Prostate gland (tissue), 2 donors: ENCODE data around the gene TNNC1. TPM values are rescaled to one million over a fixed set of nuclear protein-coding genes. Genes with fewer than 3 reads are reported as not detected.

ENCODE experiments used
- DNase-seq: peaks from one replicate; pipeline ENCODE4 v3.0.0-alpha.2; 2019; ENCODE audit warnings: low spot score
- H3K27ac ChIP-seq, 2 donors: fragments of 200-600 bp; sonication (generic); 2 replicates each; pipeline ENCODE4 v1.5.1; 2017 to 2019
- H3K27me3 ChIP-seq: fragments of 200-600 bp; sonication (generic); replicated peaks from 2 replicates; pipeline ENCODE4 v1.5.1; 2019; ENCODE audit not compliant: insufficient read depth
- H3K36me3 ChIP-seq, 2 donors: fragments of 200-600 bp; sonication (generic); 1 replicate in 1 of 2; 2 replicates in 1 of 2; pipeline versions ENCODE4 v1.5.1 to v1.8.1; 2017 to 2019
- H3K4me1 ChIP-seq: fragments of 200-600 bp; sonication (generic); replicated peaks from 2 replicates; pipeline ENCODE4 v1.5.1; 2019
- H3K4me3 ChIP-seq, 2 donors: fragments of 200-600 bp; sonication (generic); 2 replicates each; pipeline ENCODE4 v1.5.1; 2017 to 2019
- H3K9me3 ChIP-seq: fragments of 200-600 bp; sonication (generic); 2 replicates; pipeline ENCODE4 v1.5.1; 2017
- CTCF ChIP-seq, 4 experiments: fragments of 200-600 bp in 2 of 4; fragments of 450-650 bp in 2 of 4; sonication (generic) in 2 of 4; IDR thresholded peaks; 1 replicate in 3 of 4; 2 replicates in 1 of 4; pipeline ENCODE4 v1.5.1; 2016 to 2019; ENCODE audit warnings: antibody characterized with exemption in 4 of 4, mild to moderate bottlenecking in 2 of 4, moderate library complexity in 2 of 4
- POLR2A ChIP-seq: fragments of 450-650 bp; IDR thresholded peaks from one replicate; pipeline ENCODE4 v1.6.1; 2016; ENCODE audit warnings: antibody characterized with exemption, mild to moderate bottlenecking
- POLR2AphosphoS5 ChIP-seq: sonication (generic); formaldehyde crosslinking; IDR thresholded peaks from one replicate; pipeline ENCODE4 v1.6.1; 2017; ENCODE audit warnings: antibody characterized with exemption
- WGBS: methylation state at CpG from one replicate; pipeline ENCODE4 v1.1.5; 2018; 5-methylcytosine and 5-hydroxymethylcytosine counted together
- intact Hi-C: fragments of 100-400 bp; cut with DNase I; formaldehyde crosslinking; loops from one replicate; pipeline ENCODE4 v1.14.2; 2022
- total RNA-seq, 2 donors: library from RNA; depleted of rRNA; stranded (reverse); fragments of >200 nt; gene quantifications; one replicate each; pipeline ENCODE4 v1.1.0, GENCODE V29; 2016

TNNC1 gene
- total RNA-seq, 2 donors from 2014 or later, result 2.7 to 109 TPM

- Histone ChIP-seq H3K4me1 (peaks cover 17% of the 10 kb centered on the region), H3K27me3 (no peaks in the 10 kb centered on the region), H3K9me3 (no peaks in the 10 kb centered on the region), H3K36me3 (peaks cover 19 to 20% of the 10 kb centered on the region in 2 donors), H3K4me3 (no peak overlapping the region), H3K27ac (no peak overlapping the region)
- intact Hi-C loops, result no loop called here
- no peak for DNase-seq
- TF ChIP-seq POLR2A (no peak), CTCF (IDR thresholded peaks at IDR 0.05) (no peak)
- 94% methylated on average over 6 of the region's 6 CpGs for WGBS
Observed at GRCh38 chr3:52405066-52405465, 48.8 kb downstream of the TNNC1 start.

GRCh38 chr3:52404391-52404790 is 49.5 kb downstream of the TNNC1 start:
- Histone ChIP-seq H3K27me3 (no peaks in the 10 kb centered on the region), H3K4me3 (no peak overlapping the region), H3K9me3 (no peaks in the 10 kb centered on the region), H3K27ac (no peak overlapping the region), H3K36me3 (peaks cover 19 to 20% of the 10 kb centered on the region in 2 donors), H3K4me1 (peaks cover 17% of the 10 kb centered on the region)
- WGBS, result 89% methylated on average over 10 of the region's 10 CpGs
- no peak for TF ChIP-seq CTCF (IDR thresholded peaks at IDR 0.05)
- TF ChIP-seq POLR2AphosphoS5, result no peak
- no peak for TF ChIP-seq POLR2A
- intact Hi-C loops, result no loop called here
- no peak for DNase-seq

- Histone ChIP-seq H3K4me3 (no peak overlapping the region), H3K36me3 (peaks cover 19 to 20% of the 10 kb centered on the region in 2 donors), H3K4me1 (peaks cover 13% of the 10 kb centered on the region), H3K27ac (no peak overlapping the region), H3K27me3 (no peaks in the 10 kb centered on the region), H3K9me3 (no peaks in the 10 kb centered on the region)
- intact Hi-C loops, result no loop called here
- TF ChIP-seq POLR2A, result no peak
- TF ChIP-seq POLR2AphosphoS5, result no peak
- no peak for TF ChIP-seq CTCF (IDR thresholded peaks at IDR 0.05)
- 85% methylated on average over 3 of the region's 3 CpGs for WGBS
- no peak for DNase-seq
Observed at GRCh38 chr3:52403955-52404354, 49.9 kb downstream of the TNNC1 start.

GRCh38 chr3:52403271-52403841 is 50.5 kb downstream of the TNNC1 start:
- intact Hi-C loops, result no loop called here
- Histone ChIP-seq H3K27ac (no peak overlapping the region), H3K27me3 (no peaks in the 10 kb centered on the region), H3K4me1 (peaks cover 7% of the 10 kb centered on the region), H3K36me3 (peaks cover 19 to 20% of the 10 kb centered on the region in 2 donors), H3K9me3 (no peaks in the 10 kb centered on the region), H3K4me3 (no peak overlapping the region)
- WGBS, result 93% methylated on average over 18 of the region's 19 CpGs
- TF ChIP-seq POLR2A, result no peak
- no peak for TF ChIP-seq POLR2AphosphoS5
- TF ChIP-seq CTCF (IDR thresholded peaks at IDR 0.05), result no peak
- DNase-seq, result no peak

GRCh38 chr3:52402706-52403270 is 51.1 kb downstream of the TNNC1 start:
- Histone ChIP-seq H3K4me3 (no peak overlapping the region), H3K4me1 (peaks cover 5% of the 10 kb centered on the region), H3K27ac (no peak overlapping the region), H3K27me3 (no peaks in the 10 kb centered on the region), H3K9me3 (no peaks in the 10 kb centered on the region), H3K36me3 (peaks cover 19 to 20% of the 10 kb centered on the region in 2 donors)
- TF ChIP-seq CTCF (IDR thresholded peaks at IDR 0.05) (no peak), POLR2A (no peak), POLR2AphosphoS5 (no peak)
- 89% methylated on average over 11 of the region's 11 CpGs for WGBS
- no peak for DNase-seq
- intact Hi-C loops, result no loop called here
